Ishikawa (cell line): ENCODE data around the gene HSF4.

Source experiments
- CEBPB ChIP-seq: IDR thresholded peaks from 2 replicates; pipeline ENCODE4 v1.6.1; 2012
- CREB1 ChIP-seq: IDR thresholded peaks from 2 replicates; pipeline ENCODE4 v1.6.1; 2012; ENCODE audit warnings: low read depth
- EGR1 ChIP-seq: IDR thresholded peaks from 2 replicates; pipeline ENCODE4 v1.6.1; 2012
- EP300 ChIP-seq: IDR thresholded peaks from 2 replicates; pipeline ENCODE4 v1.6.1; 2012; ENCODE audit warnings: borderline replicate concordance
- FOXM1 ChIP-seq: IDR thresholded peaks from 2 replicates; pipeline ENCODE4 v1.6.1; 2012; ENCODE audit warnings: low read depth, borderline replicate concordance
- NFIC ChIP-seq: IDR thresholded peaks from 2 replicates; pipeline ENCODE4 v1.6.1; 2012
- RAD21 ChIP-seq: IDR thresholded peaks from 2 replicates; pipeline ENCODE4 v1.6.1; 2012; ENCODE audit warnings: low read depth
- TAF1 ChIP-seq: IDR thresholded peaks from 2 replicates; pipeline ENCODE4 v1.6.1; 2012; ENCODE audit warnings: low read depth, mild to moderate bottlenecking
- TCF12 ChIP-seq: IDR thresholded peaks from 2 replicates; pipeline ENCODE4 v1.6.1; 2012; ENCODE audit warnings: low read depth
- TEAD4 ChIP-seq: IDR thresholded peaks from 2 replicates; pipeline ENCODE4 v1.6.1; 2012
- YY1 ChIP-seq: IDR thresholded peaks from 2 replicates; pipeline ENCODE4 v1.6.1; 2012; ENCODE audit warnings: low read depth
- ZBTB7A ChIP-seq: IDR thresholded peaks from 2 replicates; pipeline ENCODE4 v1.6.1; 2012; ENCODE audit warnings: low read depth
- TF ChIP-seq, protein P1 (sequence below): IDR thresholded peaks from 2 replicates; pipeline ENCODE4 v1.6.1; 2012; ENCODE audit warnings: low read depth, mild to moderate bottlenecking
- TF ChIP-seq, protein P2 (sequence below): IDR thresholded peaks from 2 replicates; pipeline ENCODE4 v1.6.1; 2012
- TF ChIP-seq, protein P3 (sequence below): IDR thresholded peaks from 2 replicates; pipeline ENCODE4 v1.6.1; 2012

Gene HSF4

DNA sequence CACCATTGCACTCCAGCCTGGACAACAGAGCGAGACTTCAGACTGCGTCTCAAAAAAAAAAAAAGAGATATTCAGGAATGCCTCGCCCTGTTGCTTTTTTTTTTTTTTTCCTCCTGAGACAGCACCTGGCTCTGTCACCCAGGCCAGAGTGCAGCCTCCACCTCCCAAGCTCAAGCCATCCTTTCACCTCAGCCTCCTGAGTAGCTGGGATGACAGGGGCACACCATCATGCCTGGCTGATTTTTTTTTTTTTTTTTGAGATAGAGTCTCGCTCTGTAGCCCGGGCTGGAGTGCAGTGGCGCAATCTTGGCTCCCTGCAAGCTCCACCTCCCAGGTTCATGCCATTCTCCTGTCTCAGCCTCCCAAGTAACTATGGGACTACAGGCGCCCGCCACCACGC is 46.8 kb upstream of the HSF4 start:
- TF ChIP-seq CREB1 = no peak
- no peak for TF ChIP-seq TCF12
- no peak for TF ChIP-seq ZBTB7A
- no peak for TF ChIP-seq EGR1
- TF ChIP-seq, protein P1, sequence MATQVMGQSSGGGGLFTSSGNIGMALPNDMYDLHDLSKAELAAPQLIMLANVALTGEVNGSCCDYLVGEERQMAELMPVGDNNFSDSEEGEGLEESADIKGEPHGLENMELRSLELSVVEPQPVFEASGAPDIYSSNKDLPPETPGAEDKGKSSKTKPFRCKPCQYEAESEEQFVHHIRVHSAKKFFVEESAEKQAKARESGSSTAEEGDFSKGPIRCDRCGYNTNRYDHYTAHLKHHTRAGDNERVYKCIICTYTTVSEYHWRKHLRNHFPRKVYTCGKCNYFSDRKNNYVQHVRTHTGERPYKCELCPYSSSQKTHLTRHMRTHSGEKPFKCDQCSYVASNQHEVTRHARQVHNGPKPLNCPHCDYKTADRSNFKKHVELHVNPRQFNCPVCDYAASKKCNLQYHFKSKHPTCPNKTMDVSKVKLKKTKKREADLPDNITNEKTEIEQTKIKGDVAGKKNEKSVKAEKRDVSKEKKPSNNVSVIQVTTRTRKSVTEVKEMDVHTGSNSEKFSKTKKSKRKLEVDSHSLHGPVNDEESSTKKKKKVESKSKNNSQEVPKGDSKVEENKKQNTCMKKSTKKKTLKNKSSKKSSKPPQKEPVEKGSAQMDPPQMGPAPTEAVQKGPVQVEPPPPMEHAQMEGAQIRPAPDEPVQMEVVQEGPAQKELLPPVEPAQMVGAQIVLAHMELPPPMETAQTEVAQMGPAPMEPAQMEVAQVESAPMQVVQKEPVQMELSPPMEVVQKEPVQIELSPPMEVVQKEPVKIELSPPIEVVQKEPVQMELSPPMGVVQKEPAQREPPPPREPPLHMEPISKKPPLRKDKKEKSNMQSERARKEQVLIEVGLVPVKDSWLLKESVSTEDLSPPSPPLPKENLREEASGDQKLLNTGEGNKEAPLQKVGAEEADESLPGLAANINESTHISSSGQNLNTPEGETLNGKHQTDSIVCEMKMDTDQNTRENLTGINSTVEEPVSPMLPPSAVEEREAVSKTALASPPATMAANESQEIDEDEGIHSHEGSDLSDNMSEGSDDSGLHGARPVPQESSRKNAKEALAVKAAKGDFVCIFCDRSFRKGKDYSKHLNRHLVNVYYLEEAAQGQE = no peak
- no peak for TF ChIP-seq TEAD4
- TF ChIP-seq RAD21 = no peak
- no peak for TF ChIP-seq YY1
- TF ChIP-seq FOXM1 = no peak
- TF ChIP-seq, protein P2, sequence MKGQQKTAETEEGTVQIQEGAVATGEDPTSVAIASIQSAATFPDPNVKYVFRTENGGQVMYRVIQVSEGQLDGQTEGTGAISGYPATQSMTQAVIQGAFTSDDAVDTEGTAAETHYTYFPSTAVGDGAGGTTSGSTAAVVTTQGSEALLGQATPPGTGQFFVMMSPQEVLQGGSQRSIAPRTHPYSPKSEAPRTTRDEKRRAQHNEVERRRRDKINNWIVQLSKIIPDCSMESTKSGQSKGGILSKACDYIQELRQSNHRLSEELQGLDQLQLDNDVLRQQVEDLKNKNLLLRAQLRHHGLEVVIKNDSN = no peak
- TF ChIP-seq, protein P3, sequence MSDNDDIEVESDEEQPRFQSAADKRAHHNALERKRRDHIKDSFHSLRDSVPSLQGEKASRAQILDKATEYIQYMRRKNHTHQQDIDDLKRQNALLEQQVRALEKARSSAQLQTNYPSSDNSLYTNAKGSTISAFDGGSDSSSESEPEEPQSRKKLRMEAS = no peak
- no peak for TF ChIP-seq EP300
- no peak for TF ChIP-seq TAF1
- TF ChIP-seq NFIC = no peak
- no peak for TF ChIP-seq CEBPB

DNA sequence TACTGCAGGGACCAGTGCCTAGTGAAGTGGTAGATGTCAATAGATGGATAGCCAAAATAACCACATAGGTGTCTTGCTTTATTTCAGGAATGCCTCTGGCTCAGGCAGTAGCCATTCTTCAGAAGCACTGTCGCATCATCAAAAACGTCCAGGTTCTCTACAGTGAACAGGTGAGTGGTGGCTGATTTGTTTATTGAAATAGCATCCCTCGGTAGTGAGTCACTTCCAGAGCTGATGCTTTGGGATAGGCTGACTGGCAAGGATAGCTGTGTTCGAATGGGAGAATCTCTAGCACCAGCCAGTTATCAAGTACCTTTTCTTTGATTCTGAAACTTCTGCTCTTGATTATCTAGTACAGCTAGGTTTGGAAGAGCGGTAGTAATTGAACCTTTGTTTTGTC is 44.5 kb upstream of the HSF4 start:
- TF ChIP-seq TEAD4 (no peak), CEBPB (no peak), FOXM1 (no peak), ZBTB7A (no peak), EP300 (no peak), NFIC (no peak), EGR1 (no peak)
- TF ChIP-seq, protein P2 = no peak
- TF ChIP-seq, protein P1 = no peak

DNA sequence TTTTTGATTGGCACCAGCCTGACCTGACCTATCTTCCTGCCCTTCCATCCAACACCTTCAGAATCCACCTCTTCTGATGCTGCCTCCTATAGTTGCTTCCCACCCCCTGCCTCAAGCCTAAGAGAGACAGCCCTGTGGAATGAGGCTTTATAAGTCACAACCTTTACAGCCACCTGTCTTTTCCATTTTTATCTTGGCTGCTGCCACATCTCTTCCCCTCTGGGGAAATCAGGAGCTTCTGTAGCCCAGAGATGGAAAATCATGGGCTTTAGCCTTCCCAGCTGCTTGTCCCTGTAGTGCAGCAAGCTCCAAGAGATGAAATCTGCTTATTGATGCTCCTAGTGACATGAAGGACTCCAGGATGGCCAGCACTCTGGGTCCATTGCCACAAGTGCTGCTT is 36.1 kb upstream of the HSF4 start:
- no peak for TF ChIP-seq CEBPB
- TF ChIP-seq, protein P1 = no peak
- no peak for TF ChIP-seq TCF12
- TF ChIP-seq EP300 = no peak
- TF ChIP-seq RAD21 = no peak
- TF ChIP-seq FOXM1 = no peak
- TF ChIP-seq TAF1 = no peak
- TF ChIP-seq YY1 = no peak
- no peak for TF ChIP-seq EGR1
- no peak for TF ChIP-seq NFIC
- TF ChIP-seq, protein P3 = no peak
- TF ChIP-seq, protein P2 = no peak
- TF ChIP-seq CREB1 = no peak
- TF ChIP-seq TEAD4 = no peak
- TF ChIP-seq ZBTB7A = no peak

DNA sequence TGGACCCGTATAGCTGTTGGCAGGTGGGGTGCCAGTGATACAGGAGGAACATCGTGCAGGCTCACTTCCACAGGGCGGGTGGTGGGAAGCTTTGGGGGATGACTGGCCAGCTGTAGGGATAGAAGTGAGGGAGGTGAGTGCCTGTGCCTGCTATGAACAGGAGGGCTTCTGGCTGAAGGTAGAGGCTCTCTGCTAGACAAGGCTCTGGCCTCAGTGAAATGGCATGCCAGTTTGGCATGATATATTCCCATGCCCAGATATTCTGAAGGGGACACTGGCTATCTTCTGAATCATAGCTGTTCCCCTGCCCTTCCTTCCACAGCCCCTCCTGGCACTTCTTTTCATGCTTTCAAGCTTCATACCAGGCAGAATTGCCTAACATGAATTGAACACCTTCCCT is 35.7 kb upstream of the HSF4 start:
- no peak for TF ChIP-seq RAD21
- TF ChIP-seq YY1 = no peak
- TF ChIP-seq NFIC = no peak
- TF ChIP-seq, protein P2 = no peak
- no peak for TF ChIP-seq TCF12
- TF ChIP-seq CREB1 = no peak
- no peak for TF ChIP-seq CEBPB
- TF ChIP-seq EGR1 = no peak
- no peak for TF ChIP-seq TEAD4
- TF ChIP-seq, protein P3 = no peak
- TF ChIP-seq EP300 = no peak
- no peak for TF ChIP-seq ZBTB7A
- TF ChIP-seq, protein P1 = no peak
- no peak for TF ChIP-seq FOXM1
- TF ChIP-seq TAF1 = no peak
